ENCODE results near the gene CDIP1.
A peak's percentile ranks its signal among the peaks of the same experiment; 100 is the strongest.

- TF ChIP-seq CTCF (IDR thresholded peaks at IDR 0.05; ENCODE audit: insufficient read depth, low read depth, low read length), result peak; percentile 58
- no peak for TF ChIP-seq EZH2 (IDR thresholded peaks at IDR 0.05; ENCODE audit: insufficient read depth, low read length)
Measured at GRCh38 chr16:4517812-4518680, 20.5 kb downstream of the CDIP1 start.
